Neural cell (in vitro differentiated cells): Measurements from ENCODE around the gene NFE2L1. TPM values are rescaled to one million over a fixed set of nuclear protein-coding genes. Genes with fewer than 3 reads are reported as not detected.

Source experiments
- H2AFZ ChIP-seq: fragments of 200-600, 300-800 bp; sonication (generic), shearing (Covaris generic); 2 replicates; pipeline ENCODE4 v1.6.0; 2014; ENCODE audit warnings: low read depth, mild to moderate bottlenecking, antibody characterized with exemption, low read length, moderate library complexity
- H3F3A ChIP-seq: fragments of 200-600 bp; shearing (Covaris generic); 2 replicates; pipeline ENCODE4 v1.6.1; 2016; ENCODE audit warnings: mild to moderate bottlenecking, moderate library complexity, mixed read lengths, antibody characterized with exemption, low read length; ENCODE audit not compliant: insufficient read depth, poor library complexity, severe bottlenecking
- H3K27ac ChIP-seq: fragments of 200-600, 300-800 bp; sonication (generic), shearing (Covaris generic); 2 replicates; pipeline ENCODE4 v1.5.1; 2014; ENCODE audit warnings: mild to moderate bottlenecking, low read length, moderate library complexity
- H3K27me3 ChIP-seq: fragments of 300-800, 200-600 bp; sonication (generic), shearing (Covaris generic); 2 replicates; pipeline ENCODE4 v1.6.0; 2014; ENCODE audit warnings: mild to moderate bottlenecking, low read depth, low read length, moderate library complexity; ENCODE audit not compliant: insufficient read depth
- H3K36me3 ChIP-seq: fragments of 300-800, 200-600 bp; sonication (generic), shearing (Covaris generic); 2 replicates; pipeline ENCODE4 v1.5.1; 2014; ENCODE audit warnings: mild to moderate bottlenecking, antibody characterized with exemption, low read length, moderate library complexity; ENCODE audit not compliant: insufficient read depth
- H3K4me2 ChIP-seq: fragments of 300-800, 200-600 bp; sonication (generic), shearing (Covaris generic); 2 replicates; pipeline ENCODE4 v1.6.0; 2014; ENCODE audit warnings: mild to moderate bottlenecking, low read length
- H3K4me3 ChIP-seq: fragments of 300-800, 200-600 bp; sonication (generic), shearing (Covaris generic); 2 replicates; pipeline ENCODE4 v1.5.1; 2014; ENCODE audit warnings: mild to moderate bottlenecking, low read length, moderate library complexity
- H3K79me2 ChIP-seq: fragments of 200-600 bp; shearing (Covaris generic); replicated peaks from 2 replicates; pipeline ENCODE4 v1.6.0; 2014; ENCODE audit warnings: mild to moderate bottlenecking, low read length, moderate library complexity; ENCODE audit not compliant: insufficient read depth
- H3K9ac ChIP-seq: fragments of 300-800, 200-600 bp; sonication (generic), shearing (Covaris generic); 2 replicates; pipeline ENCODE4 v1.6.1; 2016; ENCODE audit warnings: mild to moderate bottlenecking, low read length, mixed read lengths
- H3K9me2 ChIP-seq: fragments of 200-600 bp; shearing (Covaris generic); 2 replicates; pipeline ENCODE4 v1.6.1; 2016; ENCODE audit warnings: mild to moderate bottlenecking, low read length, mixed read lengths; ENCODE audit not compliant: insufficient read depth
- H3K9me3 ChIP-seq: fragments of 200-600, 300-800 bp; sonication (generic), shearing (Covaris generic); 2 replicates; pipeline ENCODE4 v1.6.1; 2016; ENCODE audit warnings: mild to moderate bottlenecking, mixed run types, low read length, moderate library complexity, mixed read lengths
- H4K20me1 ChIP-seq: fragments of 200-600 bp; shearing (Covaris generic); 2 replicates; pipeline ENCODE4 v1.6.1; 2016; ENCODE audit warnings: mild to moderate bottlenecking, mixed run types; ENCODE audit not compliant: insufficient read depth
- CTCF ChIP-seq: fragments of 450-650 bp; IDR thresholded peaks from 2 replicates; pipeline ENCODE4 v1.5.1; 2014; ENCODE audit warnings: antibody characterized with exemption, mild to moderate bottlenecking, moderate library complexity; ENCODE audit not compliant: poor library complexity, severe bottlenecking
- EP300 ChIP-seq: fragments of 450-650 bp; conservative IDR thresholded peaks from 2 replicates; pipeline ENCODE4 v1.6.1; 2014; ENCODE audit warnings: antibody characterized with exemption, mild to moderate bottlenecking, moderate library complexity; ENCODE audit not compliant: poor library complexity, severe bottlenecking
- EZH2 ChIP-seq: fragments of 200-600, 300-800 bp; shearing (Covaris generic), sonication (generic); IDR thresholded peaks from 2 replicates; pipeline ENCODE4 v1.6.1; 2014; ENCODE audit warnings: antibody characterized with exemption, low read length, borderline replicate concordance, mild to moderate bottlenecking; ENCODE audit not compliant: insufficient read depth, poor library complexity, severe bottlenecking
- MXI1 ChIP-seq: fragments of 450-650 bp; conservative IDR thresholded peaks from 2 replicates; pipeline ENCODE4 v1.6.1; 2014; ENCODE audit warnings: antibody characterized with exemption, mild to moderate bottlenecking; ENCODE audit not compliant: poor library complexity, severe bottlenecking
- POLR2AphosphoS5 ChIP-seq: IDR thresholded peaks from 2 replicates; pipeline ENCODE4 v1.6.1; 2012
- RAD21 ChIP-seq: fragments of 450-650 bp; conservative IDR thresholded peaks from 2 replicates; pipeline ENCODE4 v1.6.1; 2014; ENCODE audit warnings: antibody characterized with exemption, mild to moderate bottlenecking, moderate library complexity
- SMC3 ChIP-seq: fragments of 450-650 bp; conservative IDR thresholded peaks from 2 replicates; pipeline ENCODE4 v1.6.1; 2014; ENCODE audit warnings: antibody characterized with exemption, mild to moderate bottlenecking, moderate library complexity; ENCODE audit not compliant: poor library complexity
- TAF1 ChIP-seq: IDR thresholded peaks from 2 replicates; pipeline ENCODE4 v1.6.1; 2012; ENCODE audit warnings: low read depth
- polyA plus RNA-seq: library from polyadenylated mRNA; depleted of rRNA; stranded (reverse); fragments of >200 nt; gene quantifications from 2 replicates; pipeline ENCODE4 v1.2.3, GENCODE V29; 2014
- TF ChIP-seq, protein P1 (sequence below): IDR thresholded peaks from 2 replicates; pipeline ENCODE4 v1.6.1; 2012; ENCODE audit warnings: borderline replicate concordance

Gene NFE2L1
- polyA plus RNA-seq, 1 donor from 2014 or later = 48.4 TPM

GRCh38 chr17:48013876-48014594 is 34.1 kb upstream of the NFE2L1 start:
- Histone ChIP-seq H4K20me1 (no peaks in the 10 kb centered on the region), H3F3A (no peaks in the 10 kb centered on the region), H3K9me3 (no peaks in the 10 kb centered on the region), H3K27me3 (no peaks in the 10 kb centered on the region), H2AFZ (no peak overlapping the region), H3K79me2 (no peaks in the 10 kb centered on the region), H3K36me3 (no peaks in the 10 kb centered on the region), H3K27ac (peak overlapping the region; percentile 96), H3K4me2 (peak overlapping the region; percentile 49), H3K9ac (peak overlapping the region; percentile 56), H3K9me2 (no peaks in the 10 kb centered on the region), H3K4me3 (peak overlapping the region; percentile 64)
- no peak for TF ChIP-seq CTCF
- no peak for TF ChIP-seq RAD21
- TF ChIP-seq, protein P1, sequence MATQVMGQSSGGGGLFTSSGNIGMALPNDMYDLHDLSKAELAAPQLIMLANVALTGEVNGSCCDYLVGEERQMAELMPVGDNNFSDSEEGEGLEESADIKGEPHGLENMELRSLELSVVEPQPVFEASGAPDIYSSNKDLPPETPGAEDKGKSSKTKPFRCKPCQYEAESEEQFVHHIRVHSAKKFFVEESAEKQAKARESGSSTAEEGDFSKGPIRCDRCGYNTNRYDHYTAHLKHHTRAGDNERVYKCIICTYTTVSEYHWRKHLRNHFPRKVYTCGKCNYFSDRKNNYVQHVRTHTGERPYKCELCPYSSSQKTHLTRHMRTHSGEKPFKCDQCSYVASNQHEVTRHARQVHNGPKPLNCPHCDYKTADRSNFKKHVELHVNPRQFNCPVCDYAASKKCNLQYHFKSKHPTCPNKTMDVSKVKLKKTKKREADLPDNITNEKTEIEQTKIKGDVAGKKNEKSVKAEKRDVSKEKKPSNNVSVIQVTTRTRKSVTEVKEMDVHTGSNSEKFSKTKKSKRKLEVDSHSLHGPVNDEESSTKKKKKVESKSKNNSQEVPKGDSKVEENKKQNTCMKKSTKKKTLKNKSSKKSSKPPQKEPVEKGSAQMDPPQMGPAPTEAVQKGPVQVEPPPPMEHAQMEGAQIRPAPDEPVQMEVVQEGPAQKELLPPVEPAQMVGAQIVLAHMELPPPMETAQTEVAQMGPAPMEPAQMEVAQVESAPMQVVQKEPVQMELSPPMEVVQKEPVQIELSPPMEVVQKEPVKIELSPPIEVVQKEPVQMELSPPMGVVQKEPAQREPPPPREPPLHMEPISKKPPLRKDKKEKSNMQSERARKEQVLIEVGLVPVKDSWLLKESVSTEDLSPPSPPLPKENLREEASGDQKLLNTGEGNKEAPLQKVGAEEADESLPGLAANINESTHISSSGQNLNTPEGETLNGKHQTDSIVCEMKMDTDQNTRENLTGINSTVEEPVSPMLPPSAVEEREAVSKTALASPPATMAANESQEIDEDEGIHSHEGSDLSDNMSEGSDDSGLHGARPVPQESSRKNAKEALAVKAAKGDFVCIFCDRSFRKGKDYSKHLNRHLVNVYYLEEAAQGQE = no peak
- no peak for TF ChIP-seq TAF1
- TF ChIP-seq MXI1 = no peak
- TF ChIP-seq POLR2AphosphoS5 = no peak
- TF ChIP-seq EP300 = no peak
- TF ChIP-seq EZH2 = no peak
- no peak for TF ChIP-seq SMC3

DNA sequence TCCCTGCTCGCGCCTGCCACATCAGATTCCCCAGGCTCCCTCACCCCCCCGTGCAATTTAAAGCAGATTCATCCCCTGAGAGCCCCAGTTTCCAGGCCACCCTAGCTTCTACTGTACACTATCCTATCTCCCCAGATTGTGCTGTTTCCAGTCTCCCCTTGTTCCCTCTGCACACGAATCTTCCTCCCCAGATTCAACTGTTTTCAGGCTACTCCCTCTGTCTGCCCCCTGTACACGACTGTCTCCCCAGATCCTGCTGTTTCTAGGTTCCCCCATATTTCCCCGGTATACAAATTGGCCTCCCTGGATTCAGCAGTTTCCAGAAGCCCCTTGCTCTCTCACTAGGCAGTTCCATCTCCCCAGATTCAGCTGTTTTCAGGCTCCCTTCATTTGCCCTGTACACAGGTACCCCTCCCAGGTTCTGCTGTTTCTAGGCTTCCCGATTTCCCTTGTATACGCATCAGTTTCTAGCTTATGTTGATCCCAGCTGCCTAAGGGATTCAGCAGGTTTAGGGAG is 33.5 kb upstream of the NFE2L1 start:
- Histone ChIP-seq H3K27ac (peak overlapping the region; percentile 96), H3F3A (no peaks in the 10 kb centered on the region), H3K4me2 (peak overlapping the region; percentile 49), H3K27me3 (no peaks in the 10 kb centered on the region), H3K9me2 (no peaks in the 10 kb centered on the region), H3K9me3 (no peaks in the 10 kb centered on the region), H3K36me3 (no peaks in the 10 kb centered on the region), H4K20me1 (no peaks in the 10 kb centered on the region), H2AFZ (peak overlapping the region; percentile 14), H3K9ac (peak overlapping the region; percentile 56), H3K4me3 (peak overlapping the region; percentile 64), H3K79me2 (no peaks in the 10 kb centered on the region)
- TF ChIP-seq TAF1 (no peak), POLR2AphosphoS5 (peak; percentile 64), CTCF (peak; percentile 19), EP300 (peak; percentile 82), MXI1 (peak; percentile 33), SMC3 (peak; percentile 53), EZH2 (no peak), RAD21 (no peak)
- TF ChIP-seq, protein P1 = peak; percentile 96
